ENCODE results near the gene GPBP1L1.

- TF ChIP-seq YY1 (IDR thresholded peaks at IDR 0.05; ENCODE audit: insufficient read depth, insufficient read length), result no peak
- TF ChIP-seq ZNF274 (IDR thresholded peaks at IDR 0.05; ENCODE audit: low read depth, low read length), result no peak
- no peak for TF ChIP-seq SUZ12 (IDR thresholded peaks at IDR 0.05; ENCODE audit: extremely low read depth, insufficient read depth, insufficient read length)
Measured at GRCh38 chr1:45660336-45660735, 26.0 kb downstream of the GPBP1L1 start.
